Measurements from ENCODE around the gene DLGAP1.
A peak's percentile ranks its signal among the peaks of the same experiment; 100 is the strongest.

DLGAP1 gene

DNA sequence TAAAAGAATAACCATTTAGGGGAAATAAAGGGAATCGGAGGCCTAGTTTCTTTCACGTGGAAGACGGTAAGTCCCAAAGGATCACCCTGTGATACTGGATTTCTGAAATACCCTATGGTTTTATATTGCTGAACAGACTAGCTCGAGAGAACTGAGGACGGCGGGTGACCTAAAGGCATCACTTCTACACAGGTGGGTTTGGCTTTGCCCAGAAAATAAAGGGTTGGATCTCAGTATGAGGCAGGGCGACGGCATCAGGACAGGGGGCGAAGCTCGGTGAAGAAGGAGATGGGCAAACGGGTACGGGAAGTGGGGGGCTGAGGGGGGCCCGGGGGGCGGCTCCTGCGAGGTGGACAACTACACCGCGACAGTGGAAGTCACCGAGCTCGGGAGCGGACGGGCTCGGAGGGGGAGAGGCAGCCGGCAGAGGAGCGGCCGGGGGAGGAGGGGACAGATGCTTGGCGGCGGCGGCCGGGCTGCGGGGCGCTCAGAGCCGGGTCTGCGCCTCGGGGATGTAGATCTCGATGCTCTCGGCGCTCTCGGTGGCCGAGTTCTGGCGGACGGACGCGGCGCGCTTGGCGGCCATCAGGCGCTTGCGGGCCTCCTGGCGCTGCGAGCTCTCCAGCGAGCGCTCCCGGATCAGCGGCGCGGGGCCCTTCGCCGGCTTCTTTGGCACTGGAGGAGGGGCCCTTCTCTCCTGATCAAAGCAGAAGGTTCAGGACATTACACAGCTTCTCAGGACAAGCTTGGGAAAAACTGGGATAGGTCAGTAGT is 956.2 kb downstream of the DLGAP1 start:
- peak overlapping the region; percentile 66 for H3K4me3 Mint-ChIP-seq
- H3K27me3 Mint-ChIP-seq (ENCODE audit: low read depth) = peaks cover 58% of the 10 kb centered on the region
- H3K27ac Mint-ChIP-seq = no peak overlapping the region
- peaks cover 7% of the 10 kb centered on the region for H3K4me1 Mint-ChIP-seq (ENCODE audit: low read depth)
- no peaks in the 10 kb centered on the region for H3K36me3 Mint-ChIP-seq (ENCODE audit: low read depth)
- peak; percentile 8 for DNase-seq (ENCODE audit: low spot score)
- no peaks in the 10 kb centered on the region for H3K9me3 Mint-ChIP-seq

DNA sequence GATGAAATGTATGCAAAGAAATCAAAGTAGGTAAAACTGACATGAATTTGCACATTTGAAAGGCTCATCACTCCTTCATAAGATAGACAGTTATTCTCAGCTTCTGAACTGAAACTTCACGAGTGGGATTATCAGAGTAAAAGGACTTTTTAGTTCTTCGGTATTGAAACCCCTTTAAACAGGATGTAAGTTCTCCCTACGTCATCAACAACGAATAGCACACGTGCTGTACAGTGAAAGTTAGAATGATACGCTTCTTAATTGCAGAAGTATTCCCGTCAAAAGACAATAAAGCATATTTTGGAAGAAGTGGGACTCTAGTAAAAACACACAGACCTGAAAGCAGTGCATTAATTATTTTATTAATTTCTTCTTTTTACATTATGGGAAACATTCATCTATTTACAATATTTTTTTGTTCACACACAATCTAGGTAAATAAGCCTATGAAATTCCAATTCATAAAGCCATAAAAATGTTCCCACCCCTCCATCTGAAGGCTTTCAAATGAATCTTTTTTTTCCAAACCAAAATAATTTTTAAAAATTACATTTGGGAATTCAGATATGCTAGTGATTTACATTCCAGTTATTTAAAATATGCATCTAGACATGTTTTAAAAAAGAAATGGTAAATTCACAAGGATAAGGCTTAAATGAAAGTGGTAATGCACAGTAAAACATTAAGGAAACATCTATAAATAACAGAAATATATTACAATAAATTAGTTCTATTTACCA is 959.2 kb downstream of the DLGAP1 start:
- H3K9me3 Mint-ChIP-seq = no peaks in the 10 kb centered on the region
- H3K27me3 Mint-ChIP-seq (ENCODE audit: low read depth) = peaks cover 55% of the 10 kb centered on the region
- peaks cover 10% of the 10 kb centered on the region for H3K4me1 Mint-ChIP-seq (ENCODE audit: low read depth)
- no peak overlapping the region for H3K27ac Mint-ChIP-seq
- no peak overlapping the region for H3K4me3 Mint-ChIP-seq
- no peak for DNase-seq (ENCODE audit: low spot score)
- H3K36me3 Mint-ChIP-seq (ENCODE audit: low read depth) = no peaks in the 10 kb centered on the region

DNA sequence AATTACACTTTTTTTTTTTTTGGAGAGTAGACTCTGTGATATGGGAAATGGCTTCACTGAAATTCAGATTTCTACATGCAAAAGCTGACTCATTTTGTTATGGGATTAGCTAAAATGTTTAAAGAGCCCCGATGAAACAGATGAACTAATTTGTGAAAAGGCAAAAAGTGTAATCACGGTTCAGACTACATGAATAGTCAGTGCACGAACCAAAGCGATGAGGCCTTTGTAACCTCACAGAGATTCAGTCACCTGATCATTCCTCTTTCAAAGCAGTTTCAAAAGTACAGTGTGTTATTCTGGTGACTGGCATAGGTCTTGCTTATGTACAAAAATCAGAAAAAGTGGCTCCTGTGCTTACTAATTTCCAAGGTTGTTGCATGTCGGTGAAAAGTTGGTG is 960.5 kb downstream of the DLGAP1 start:
- H3K4me1 Mint-ChIP-seq (ENCODE audit: low read depth) = peaks cover 5% of the 10 kb centered on the region
- H3K9me3 Mint-ChIP-seq = no peaks in the 10 kb centered on the region
- H3K27me3 Mint-ChIP-seq (ENCODE audit: low read depth) = peaks cover 46% of the 10 kb centered on the region

DNA sequence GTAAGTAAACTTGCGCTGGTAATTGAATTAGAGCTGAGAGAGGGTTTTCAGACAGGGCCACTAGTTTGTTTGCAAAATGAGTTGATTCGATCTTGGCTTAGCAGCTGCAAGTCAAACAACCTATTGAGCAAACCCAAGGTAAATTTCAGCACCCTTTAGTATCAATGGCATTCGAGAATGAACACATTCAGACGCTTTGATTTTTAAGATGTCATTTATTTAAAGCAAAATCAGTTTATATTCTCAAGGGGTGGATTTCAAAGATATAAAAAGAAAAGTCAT is 960.9 kb downstream of the DLGAP1 start:
- Mint-ChIP-seq H3K4me3 (no peak overlapping the region), H3K27me3 (ENCODE audit: low read depth) (peaks cover 43% of the 10 kb centered on the region), H3K27ac (no peak overlapping the region), H3K4me1 (ENCODE audit: low read depth) (peaks cover 3% of the 10 kb centered on the region), H3K9me3 (no peaks in the 10 kb centered on the region), H3K36me3 (ENCODE audit: low read depth) (no peaks in the 10 kb centered on the region)
- DNase-seq (ENCODE audit: low spot score) = no peak

More for the DNA sequence above, 960.5 kb downstream of the DLGAP1 start:
- H3K27ac Mint-ChIP-seq = no peak overlapping the region
- H3K36me3 Mint-ChIP-seq (ENCODE audit: low read depth) = no peaks in the 10 kb centered on the region
- DNase-seq (ENCODE audit: low spot score) = no peak
- H3K4me3 Mint-ChIP-seq = no peak overlapping the region

DNA sequence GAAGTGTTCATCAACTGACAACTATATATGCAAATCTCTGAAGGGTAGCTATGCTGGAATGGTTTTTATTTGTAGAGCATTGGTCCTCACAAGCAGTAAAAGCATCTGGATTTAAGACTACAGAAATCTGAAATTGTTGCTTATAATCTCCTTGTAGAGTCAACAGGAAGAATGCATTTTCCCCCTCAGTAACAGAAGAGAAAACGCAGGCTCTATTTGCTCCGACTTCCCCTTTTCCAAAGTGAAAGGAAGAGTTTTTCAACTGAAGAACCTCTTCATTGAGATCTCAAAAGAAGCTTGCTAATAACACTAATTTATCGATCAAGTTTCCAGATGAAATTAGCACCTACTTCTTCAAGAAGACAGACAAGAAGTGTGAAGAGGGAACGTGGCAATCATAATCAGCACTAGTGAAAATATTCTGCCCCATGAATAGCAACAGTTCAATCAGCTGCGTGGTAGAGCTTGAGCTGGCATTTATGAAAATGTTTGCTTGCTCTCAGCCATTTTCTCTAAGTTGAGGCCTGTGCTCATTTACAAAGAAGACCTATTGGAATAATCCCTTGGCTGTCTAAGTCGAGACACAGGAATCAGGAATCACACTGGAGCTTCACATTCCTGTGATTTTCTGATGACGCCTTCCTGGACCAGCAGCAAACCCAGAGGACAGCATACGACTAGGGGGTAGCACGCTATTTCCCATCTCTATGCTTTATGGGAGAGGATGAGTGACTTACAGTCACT is 961.4 kb downstream of the DLGAP1 start:
- H3K4me3 Mint-ChIP-seq = peak overlapping the region; percentile 43
- no peak for DNase-seq (ENCODE audit: low spot score)
- H3K9me3 Mint-ChIP-seq = no peaks in the 10 kb centered on the region
- peaks cover 3% of the 10 kb centered on the region for H3K4me1 Mint-ChIP-seq (ENCODE audit: low read depth)
- no peak overlapping the region for H3K27ac Mint-ChIP-seq
- H3K36me3 Mint-ChIP-seq (ENCODE audit: low read depth) = no peaks in the 10 kb centered on the region
- H3K27me3 Mint-ChIP-seq (ENCODE audit: low read depth) = peaks cover 41% of the 10 kb centered on the region

DNA sequence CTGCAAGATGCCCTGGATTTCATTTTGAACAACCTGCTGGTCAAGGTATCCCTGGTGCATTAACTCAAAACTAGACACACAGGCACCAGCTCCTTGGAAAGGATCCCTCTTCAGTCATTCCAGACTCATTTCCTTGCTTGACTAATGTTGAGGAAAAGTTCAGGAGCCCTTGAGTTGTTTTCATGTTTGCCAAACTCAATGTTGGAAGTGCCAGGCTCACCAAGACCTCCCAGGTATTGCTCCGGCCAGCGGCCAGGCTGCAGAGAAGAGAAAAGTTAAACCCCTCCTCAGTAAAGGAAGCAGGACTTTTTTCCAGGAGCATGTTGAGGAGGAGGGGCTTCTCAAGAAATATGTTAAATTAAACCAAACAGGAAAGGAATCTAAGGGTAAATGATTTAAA is 962.4 kb downstream of the DLGAP1 start:
- Mint-ChIP-seq H3K4me1 (ENCODE audit: low read depth) (peaks cover 3% of the 10 kb centered on the region), H3K27ac (no peak overlapping the region), H3K36me3 (ENCODE audit: low read depth) (no peaks in the 10 kb centered on the region), H3K4me3 (no peak overlapping the region), H3K9me3 (no peaks in the 10 kb centered on the region), H3K27me3 (ENCODE audit: low read depth) (peaks cover 31% of the 10 kb centered on the region)
- DNase-seq (ENCODE audit: low spot score) = no peak

DNA sequence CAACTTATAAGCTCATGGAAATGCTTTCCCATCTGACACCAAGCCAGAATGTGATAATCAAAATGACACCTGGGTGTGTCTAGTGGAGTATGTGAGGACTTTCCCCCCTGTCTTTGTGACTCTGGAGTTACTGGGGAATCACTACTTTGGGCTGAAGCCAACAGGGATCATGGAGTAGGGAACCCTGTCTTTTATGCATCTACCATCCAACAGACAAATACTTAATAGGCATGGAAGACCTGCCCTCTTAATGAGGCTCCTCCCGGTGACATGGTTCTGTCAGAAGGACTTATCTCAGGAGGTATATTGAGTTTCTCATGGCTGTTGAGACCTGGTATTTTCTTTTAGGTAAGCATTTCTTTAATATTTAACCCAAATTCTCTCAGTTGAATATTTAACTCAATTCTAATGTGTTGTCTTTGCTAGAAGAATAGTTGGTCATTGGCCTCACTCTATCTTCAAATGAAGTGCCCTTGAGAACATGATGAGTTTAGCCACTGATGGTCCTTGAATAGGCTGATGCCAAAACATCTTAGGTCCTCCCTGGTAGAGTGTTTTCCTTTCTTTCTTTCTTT is 963.0 kb downstream of the DLGAP1 start:
- peaks cover 28% of the 10 kb centered on the region for H3K27me3 Mint-ChIP-seq (ENCODE audit: low read depth)
- no peak overlapping the region for H3K4me3 Mint-ChIP-seq
- no peak overlapping the region for H3K27ac Mint-ChIP-seq
- peaks cover 3% of the 10 kb centered on the region for H3K4me1 Mint-ChIP-seq (ENCODE audit: low read depth)
- H3K9me3 Mint-ChIP-seq = no peaks in the 10 kb centered on the region
- no peak for DNase-seq (ENCODE audit: low spot score)
- no peaks in the 10 kb centered on the region for H3K36me3 Mint-ChIP-seq (ENCODE audit: low read depth)

DNA sequence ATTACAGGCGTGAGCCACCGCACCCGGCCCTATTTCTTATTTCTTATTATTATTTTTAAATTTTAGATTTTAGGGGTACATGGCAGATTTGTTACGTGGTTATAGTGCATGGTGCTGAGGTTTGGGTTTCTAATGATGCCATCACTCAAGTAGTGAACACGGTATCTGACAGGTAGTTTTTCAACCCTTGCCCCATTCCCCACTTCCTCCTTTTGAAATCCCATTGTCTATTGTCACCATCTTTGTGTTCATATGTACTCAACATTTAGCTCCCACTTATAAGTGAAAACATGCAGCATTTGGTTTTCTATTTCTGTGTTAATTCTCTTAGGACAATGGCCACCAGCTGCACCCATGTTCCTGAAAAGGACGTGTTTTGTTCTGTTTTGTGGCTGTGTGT is 965.6 kb downstream of the DLGAP1 start:
- Mint-ChIP-seq H3K36me3 (ENCODE audit: low read depth) (no peaks in the 10 kb centered on the region), H3K4me1 (ENCODE audit: low read depth) (peaks cover 3% of the 10 kb centered on the region), H3K27me3 (ENCODE audit: low read depth) (peaks cover 26% of the 10 kb centered on the region), H3K27ac (no peak overlapping the region), H3K9me3 (no peaks in the 10 kb centered on the region), H3K4me3 (no peak overlapping the region)
- DNase-seq (ENCODE audit: low spot score) = no peak

DNA sequence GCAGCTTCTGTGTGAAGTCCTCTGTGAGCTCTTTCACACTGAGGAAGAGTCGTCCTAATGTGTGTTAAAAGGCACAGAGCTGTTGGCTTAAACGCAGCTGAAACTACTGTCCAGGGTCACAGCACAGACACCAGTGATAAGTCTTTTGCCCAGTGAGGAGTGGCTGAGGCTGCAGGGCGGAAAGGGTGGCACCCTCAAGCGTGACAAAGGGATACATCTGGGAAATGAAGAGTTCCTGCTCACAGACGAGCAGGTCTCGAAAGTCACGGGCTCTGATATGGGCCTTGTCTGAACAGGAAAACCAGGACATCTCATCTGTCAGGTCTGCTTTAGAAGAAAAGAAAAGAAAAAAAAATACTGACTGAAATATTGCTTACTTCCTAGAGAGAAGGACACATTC is 968.6 kb downstream of the DLGAP1 start:
- Mint-ChIP-seq H3K4me3 (no peak overlapping the region), H3K4me1 (ENCODE audit: low read depth) (no peaks in the 10 kb centered on the region), H3K27me3 (ENCODE audit: low read depth) (peaks cover 7% of the 10 kb centered on the region), H3K36me3 (ENCODE audit: low read depth) (no peaks in the 10 kb centered on the region), H3K9me3 (no peaks in the 10 kb centered on the region), H3K27ac (no peak overlapping the region)
- no peak for DNase-seq (ENCODE audit: low spot score)

DNA sequence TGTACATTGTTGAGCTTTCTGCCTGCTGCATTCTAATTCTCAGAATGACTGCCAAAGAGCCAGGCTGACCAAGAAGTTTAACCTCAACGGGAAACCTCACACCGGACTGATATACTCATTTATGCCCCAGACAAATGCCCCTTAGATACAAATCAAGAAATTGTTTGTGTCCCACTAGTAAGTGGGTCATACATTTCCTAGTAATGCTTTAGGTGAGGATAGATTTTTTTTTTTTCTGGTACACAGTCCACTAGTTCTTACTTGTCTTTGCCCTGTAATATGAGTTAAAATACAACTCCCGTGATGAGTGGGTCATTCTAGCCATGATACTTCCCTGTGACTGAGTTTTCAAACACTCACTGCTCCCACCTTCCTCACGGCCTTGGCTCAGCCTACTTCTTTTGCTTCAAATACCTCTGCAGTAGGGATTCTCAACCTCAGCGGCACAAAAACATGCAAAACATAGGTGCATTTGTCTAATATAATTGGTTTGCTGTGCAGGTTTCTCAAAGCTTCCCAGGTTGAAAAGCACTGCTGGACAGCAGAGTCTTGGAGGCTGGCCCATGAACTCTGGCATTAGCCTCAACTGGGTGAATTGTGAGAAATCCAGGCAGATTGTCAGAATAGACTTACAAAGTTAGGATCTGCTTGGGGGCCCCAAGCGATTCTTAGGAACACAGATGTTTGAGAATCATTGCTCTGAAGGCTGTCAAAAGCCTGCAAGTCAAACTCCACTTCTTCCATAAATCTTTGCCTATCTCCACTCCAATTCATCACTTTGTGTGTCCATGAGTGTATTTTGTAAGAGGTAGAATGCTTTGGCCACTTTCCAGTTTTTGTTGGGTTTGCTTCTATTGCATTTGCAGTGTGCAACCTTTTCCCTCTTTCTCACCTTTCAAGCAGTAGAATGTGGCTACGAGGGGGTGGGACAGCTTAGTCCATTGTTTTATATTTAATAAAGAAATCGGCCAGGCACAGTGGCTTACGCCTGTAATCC is 969.7 kb downstream of the DLGAP1 start:
- Mint-ChIP-seq H3K4me1 (ENCODE audit: low read depth) (no peaks in the 10 kb centered on the region), H3K9me3 (no peaks in the 10 kb centered on the region), H3K4me3 (no peak overlapping the region), H3K36me3 (ENCODE audit: low read depth) (no peaks in the 10 kb centered on the region), H3K27me3 (ENCODE audit: low read depth) (peaks cover 10% of the 10 kb centered on the region), H3K27ac (no peak overlapping the region)
- DNase-seq (ENCODE audit: low spot score) = no peak

DNA sequence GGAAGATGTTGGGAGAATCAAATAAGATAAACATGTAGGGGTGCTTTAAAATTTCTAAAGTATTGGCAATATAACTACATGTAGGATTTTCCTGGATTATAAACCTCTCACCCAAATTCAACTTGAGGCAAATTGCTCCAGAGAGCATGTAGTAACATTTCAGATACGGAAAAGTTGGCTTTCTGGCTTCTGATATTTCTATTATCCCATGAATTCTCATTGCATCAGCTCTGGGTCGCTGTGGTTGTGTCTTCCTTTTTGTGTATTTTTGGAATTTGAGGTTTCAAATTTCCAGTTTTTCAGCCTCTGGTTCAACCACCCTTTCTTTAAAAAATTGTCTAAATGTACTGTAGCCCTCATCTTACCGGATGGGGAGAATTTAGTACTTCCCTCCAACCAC is 972.8 kb downstream of the DLGAP1 start:
- Mint-ChIP-seq H3K9me3 (no peaks in the 10 kb centered on the region), H3K27me3 (ENCODE audit: low read depth) (peaks cover 7% of the 10 kb centered on the region), H3K4me1 (ENCODE audit: low read depth) (no peaks in the 10 kb centered on the region), H3K4me3 (no peak overlapping the region), H3K36me3 (ENCODE audit: low read depth) (no peaks in the 10 kb centered on the region), H3K27ac (no peak overlapping the region)
- DNase-seq (ENCODE audit: low spot score) = no peak

DNA sequence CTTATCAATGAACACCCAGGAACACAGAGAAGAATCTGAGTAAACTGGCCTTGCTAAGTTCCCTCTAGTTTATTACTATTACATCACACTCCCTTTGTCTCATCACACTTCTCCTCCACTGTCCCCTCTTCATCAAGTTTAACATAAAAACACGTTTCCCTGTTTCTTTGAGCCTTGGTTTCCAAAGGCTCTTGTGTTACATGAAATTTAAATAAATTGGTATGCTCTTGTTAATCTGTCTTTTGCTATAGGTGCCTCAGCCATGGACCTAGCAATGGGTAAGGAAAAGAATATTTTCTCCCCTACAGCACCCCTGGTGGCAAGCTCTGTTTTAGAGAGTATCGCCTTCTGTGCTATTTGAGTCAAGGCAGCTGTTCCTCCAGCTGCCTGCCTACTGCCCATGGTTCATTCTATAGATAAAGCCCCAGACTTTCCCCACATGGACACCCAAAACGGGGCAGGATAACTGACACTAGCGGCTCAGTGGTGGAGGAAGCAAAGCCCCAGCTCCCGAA is 973.4 kb downstream of the DLGAP1 start:
- no peaks in the 10 kb centered on the region for H3K9me3 Mint-ChIP-seq
- H3K4me1 Mint-ChIP-seq (ENCODE audit: low read depth) = no peaks in the 10 kb centered on the region
- no peak overlapping the region for H3K27ac Mint-ChIP-seq
- peaks cover 7% of the 10 kb centered on the region for H3K27me3 Mint-ChIP-seq (ENCODE audit: low read depth)
- no peak for DNase-seq (ENCODE audit: low spot score)
- no peak overlapping the region for H3K4me3 Mint-ChIP-seq
- no peaks in the 10 kb centered on the region for H3K36me3 Mint-ChIP-seq (ENCODE audit: low read depth)
